PC-9 (cell line): ENCODE results near the gene CCDC78.

Experiments
- CTCF ChIP-seq: fragments of 200-600 bp; sonication (generic); conservative IDR thresholded peaks from 2 replicates; pipeline ENCODE4 v1.6.1; 2017; ENCODE audit warnings: mixed run types, antibody characterized with exemption, mild to moderate bottlenecking, moderate library complexity
- EZH2 ChIP-seq: fragments of 200-600 bp; sonication (generic); IDR thresholded peaks from 2 replicates; pipeline ENCODE4 v1.8.0; 2017; ENCODE audit warnings: antibody characterized with exemption, low read depth

GRCh38 chr16:682493-683395 is 43.5 kb downstream of the CCDC78 start:
- no peak for TF ChIP-seq CTCF
- no peak for TF ChIP-seq EZH2
